H9 (cell line): ENCODE measurements around the gene IL1RAPL2. TPM values are rescaled to one million over a fixed set of nuclear protein-coding genes. Genes with fewer than 3 reads are reported as not detected.

Experiments used
- DNase-seq: peaks from one replicate; pipeline ENCODE4 v3.0.0-alpha.2; 2017
- H2AFZ ChIP-seq: one replicate; pipeline ENCODE4 v1.6.1; 2013; ENCODE audit warnings: mild to moderate bottlenecking, low read length, control low read depth, moderate library complexity
- H2AK5ac ChIP-seq: 2 replicates; pipeline ENCODE4 v1.6.1; 2013; ENCODE audit warnings: low read length, control low read depth, mixed read lengths; ENCODE audit not compliant: insufficient read length
- H2BK120ac ChIP-seq: one replicate; pipeline ENCODE4 v1.6.1; 2013; ENCODE audit warnings: low read depth, mild to moderate bottlenecking, low read length, control low read depth, inconsistent platforms; ENCODE audit not compliant: poor library complexity, severe bottlenecking
- H2BK12ac ChIP-seq: 2 replicates; pipeline ENCODE4 v1.6.1; 2013; ENCODE audit warnings: low read length, control low read depth, mixed read lengths, low read depth; ENCODE audit not compliant: insufficient read length
- H2BK15ac ChIP-seq: 2 replicates; pipeline ENCODE4 v1.6.1; 2013; ENCODE audit warnings: low read depth, low read length, control low read depth
- H2BK20ac ChIP-seq: one replicate; pipeline ENCODE4 v1.6.1; 2013; ENCODE audit warnings: low read depth, mild to moderate bottlenecking, low read length, control low read depth, inconsistent platforms; ENCODE audit not compliant: poor library complexity, severe bottlenecking
- H2BK5ac ChIP-seq: 2 replicates; pipeline ENCODE4 v1.6.1; 2013; ENCODE audit warnings: low read length, control low read depth, mixed read lengths; ENCODE audit not compliant: insufficient read length
- H3K14ac ChIP-seq: 2 replicates; pipeline ENCODE4 v1.6.1; 2013; ENCODE audit warnings: low read length, control low read depth; ENCODE audit not compliant: insufficient read depth
- H3K18ac ChIP-seq: 2 replicates; pipeline ENCODE4 v1.6.1; 2013; ENCODE audit warnings: low read depth, mild to moderate bottlenecking, mixed read lengths, low read length, control low read depth; ENCODE audit not compliant: insufficient read length
- H3K23ac ChIP-seq: 2 replicates; pipeline ENCODE4 v1.6.1; 2013; ENCODE audit warnings: low read length, control low read depth, mixed read lengths, low read depth; ENCODE audit not compliant: insufficient read length
- H3K23me2 ChIP-seq: 2 replicates; pipeline ENCODE4 v1.6.1; 2013; ENCODE audit warnings: low read depth, mild to moderate bottlenecking, mixed read lengths, low read length, control low read depth; ENCODE audit not compliant: insufficient read length, poor library complexity, severe bottlenecking
- H3K27ac ChIP-seq: 2 replicates; pipeline ENCODE4 v1.5.1; 2013; ENCODE audit warnings: low read length, control low read depth, mixed read lengths, low read depth; ENCODE audit not compliant: insufficient read length
- H3K27me3 ChIP-seq: 2 replicates; pipeline ENCODE4 v1.6.1; 2013; ENCODE audit warnings: low read length, control low read depth, inconsistent platforms; ENCODE audit not compliant: insufficient read depth
- H3K4ac ChIP-seq: 2 replicates; pipeline ENCODE4 v1.6.1; 2013; ENCODE audit warnings: low read depth, mild to moderate bottlenecking, control low read depth, inconsistent platforms, low read length, moderate library complexity
- H3K4me1 ChIP-seq: 2 replicates; pipeline ENCODE4 v1.6.1; 2013; ENCODE audit warnings: low read length, control low read depth, inconsistent platforms; ENCODE audit not compliant: insufficient read depth
- H3K4me2 ChIP-seq: 2 replicates; pipeline ENCODE4 v1.6.1; 2013; ENCODE audit warnings: low read length, control low read depth, mixed read lengths; ENCODE audit not compliant: insufficient read length, insufficient read depth
- H3K56ac ChIP-seq: 2 replicates; pipeline ENCODE4 v1.6.1; 2013; ENCODE audit warnings: low read depth, mild to moderate bottlenecking, mixed read lengths, low read length, control low read depth; ENCODE audit not compliant: insufficient read length
- H3K79me1 ChIP-seq: 2 replicates; pipeline ENCODE4 v1.6.1; 2013; ENCODE audit warnings: low read depth, mild to moderate bottlenecking, moderate library complexity, low read length, control low read depth, inconsistent platforms; ENCODE audit not compliant: insufficient read depth, poor library complexity, severe bottlenecking
- H3K79me2 ChIP-seq: 2 replicates; pipeline ENCODE4 v1.6.1; 2013; ENCODE audit warnings: low read length, control low read depth, inconsistent platforms; ENCODE audit not compliant: insufficient read depth
- H3K9ac ChIP-seq: 2 replicates; pipeline ENCODE4 v1.6.1; 2013; ENCODE audit warnings: low read length, control low read depth, mixed read lengths; ENCODE audit not compliant: insufficient read length; ENCODE audit errors: extremely low read depth
- H3K9me3 ChIP-seq: one replicate; pipeline ENCODE4 v1.6.1; 2013; ENCODE audit warnings: low read depth, low read length, inconsistent platforms; ENCODE audit not compliant: control insufficient read depth
- H3T11ph ChIP-seq: one replicate; pipeline ENCODE4 v1.6.1; 2013; ENCODE audit warnings: mild to moderate bottlenecking, low read length, control low read depth, inconsistent platforms
- H4K20me1 ChIP-seq: one replicate; pipeline ENCODE4 v1.6.1; 2013; ENCODE audit not compliant: control insufficient read depth, insufficient read length, insufficient read depth
- H4K5ac ChIP-seq: 2 replicates; pipeline ENCODE4 v1.6.1; 2013; ENCODE audit warnings: low read depth, mild to moderate bottlenecking, mixed read lengths, low read length, control low read depth; ENCODE audit not compliant: insufficient read length
- H4K8ac ChIP-seq: replicated peaks from 2 replicates; pipeline ENCODE4 v1.6.1; 2013; ENCODE audit warnings: low read length, control low read depth, mixed read lengths, low read depth; ENCODE audit not compliant: insufficient read length
- H4K91ac ChIP-seq: 2 replicates; pipeline ENCODE4 v1.6.1; 2013; ENCODE audit warnings: low read depth, mild to moderate bottlenecking, moderate library complexity, mixed read lengths, low read length, control low read depth; ENCODE audit not compliant: insufficient read length
- H3K27ac Mint-ChIP-seq, 3 experiments: 2 replicates in 2 of 3; 3 replicates in 1 of 3; pipeline ENCODE4 v1.8.0; 2020 to 2021; ENCODE audit warnings: mixed read lengths in 3 of 3, mild to moderate bottlenecking in 1 of 3, moderate library complexity in 1 of 3
- H3K27me3 Mint-ChIP-seq: 2 replicates; pipeline ENCODE4 v1.8.0; 2021; ENCODE audit warnings: low read depth, mild to moderate bottlenecking, moderate library complexity, mixed read lengths
- H3K36me3 Mint-ChIP-seq, 3 experiments: 2 replicates in 2 of 3; 3 replicates in 1 of 3; pipeline ENCODE4 v1.8.0; 2020 to 2021; ENCODE audit warnings: low read depth in 3 of 3, mixed read lengths in 3 of 3; ENCODE audit not compliant: insufficient read depth in 1 of 3
- H3K4me1 Mint-ChIP-seq, 2 experiments: 2 replicates each; pipeline ENCODE4 v1.8.0; 2020; ENCODE audit warnings: mixed read lengths in 2 of 2
- H3K4me3 Mint-ChIP-seq, 2 experiments: 2 replicates in 1 of 2; 3 replicates in 1 of 2; pipeline ENCODE4 v1.8.0; 2020 to 2021; ENCODE audit warnings: mild to moderate bottlenecking in 2 of 2, mixed read lengths in 2 of 2, moderate library complexity in 1 of 2
- H3K9me3 Mint-ChIP-seq, 2 experiments: 2 replicates in 1 of 2; 3 replicates in 1 of 2; pipeline ENCODE4 v1.8.0; 2020; ENCODE audit warnings: mild to moderate bottlenecking in 2 of 2, mixed read lengths in 2 of 2, moderate library complexity in 1 of 2
- WGBS: extraction: QIAGEN DNeasy Blood & Tissue Kit; methylation state at CpG from one replicate; pipeline ENCODE4 v1.1.7; 2013; ENCODE audit warnings: missing lambda C conversion rate, low lambda C conversion rate, mixed read lengths; ENCODE audit not compliant: insufficient read length; ENCODE audit errors: extremely low coverage; 5-methylcytosine and 5-hydroxymethylcytosine counted together
- total RNA-seq: library from RNA; stranded (reverse); gene quantifications from 2 replicates; pipeline ENCODE4 v1.2.1, GENCODE V29; 2021
- TF ChIP-seq, protein P1 (sequence below): fragments of 200-600 bp; sonication (generic); conservative IDR thresholded peaks from 3 replicates; pipeline ENCODE4 v1.8.0; 2021; ENCODE audit warnings: antibody characterized with exemption, mild to moderate bottlenecking

The IL1RAPL2 gene
- total RNA-seq, 1 experiment from 2014 or later, result not detected

DNA sequence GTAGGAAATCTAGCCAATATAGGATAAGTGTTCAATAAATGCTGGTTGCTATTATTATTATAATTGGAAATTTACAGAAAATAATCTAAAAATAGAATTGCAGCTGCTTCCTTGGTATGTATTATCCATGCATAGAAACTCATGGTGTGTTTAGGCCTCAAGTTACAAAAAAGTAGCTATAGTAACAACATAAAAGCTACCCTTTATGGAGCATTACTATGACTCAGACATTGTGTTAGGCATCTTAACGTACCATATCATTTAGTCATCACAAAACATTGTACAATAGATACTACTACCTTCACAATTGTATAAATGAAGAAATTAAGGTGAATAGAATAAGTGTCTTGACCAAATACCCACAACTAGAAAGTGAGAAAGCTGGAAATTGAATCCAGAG lies 1129.5 kb downstream of the IL1RAPL2 start:
- H3K9me3 ChIP-seq, result no peaks in the 10 kb centered on the region
- H3K79me1 ChIP-seq, result no peaks in the 10 kb centered on the region
- H3K56ac ChIP-seq, result no peak overlapping the region
- no peaks in the 10 kb centered on the region for H3K27me3 ChIP-seq
- no peak overlapping the region for H4K91ac ChIP-seq
- no peaks in the 10 kb centered on the region for H3K23me2 ChIP-seq
- no peak overlapping the region for H2BK120ac ChIP-seq
- Mint-ChIP-seq H3K4me3 (no peak overlapping the region), H3K36me3 (peaks cover 0 to 2% (median 0%) of the 10 kb centered on the region in 3 experiments; a peak in 1 of 7 replicates), H3K4me1 (peaks cover 7 to 14% of the 10 kb centered on the region in 2 experiments), H3K9me3 (peaks cover 0 to 44% of the 10 kb centered on the region in 2 experiments; a peak in 3 of 5 replicates), H3K27ac (no peak overlapping the region), H3K27me3 (no peaks in the 10 kb centered on the region)
- no peak overlapping the region for H2AK5ac ChIP-seq
- no peak overlapping the region for H2BK15ac ChIP-seq
- no peak overlapping the region for H2BK20ac ChIP-seq
- no peak for DNase-seq
- H3K23ac ChIP-seq, result no peak overlapping the region
- H3K4me1 ChIP-seq, result no peaks in the 10 kb centered on the region; the same call in 1 of the 2 replicates
- no peak overlapping the region for H3K18ac ChIP-seq
- no peak overlapping the region for H4K5ac ChIP-seq
- no peak overlapping the region for H2BK12ac ChIP-seq
- H4K20me1 ChIP-seq, result no peaks in the 10 kb centered on the region
- H3K4me2 ChIP-seq, result no peak overlapping the region
- no peak overlapping the region for H3T11ph ChIP-seq
- no peak overlapping the region for H3K27ac ChIP-seq
- H4K8ac ChIP-seq, result no peak overlapping the region
- no peak overlapping the region for H3K9ac ChIP-seq
- no CpG with 5 or more reads among the region's 1 CpG for WGBS
- H3K4ac ChIP-seq, result no peak overlapping the region
- H2BK5ac ChIP-seq, result no peak overlapping the region
- no peak overlapping the region for H2AFZ ChIP-seq
- H3K14ac ChIP-seq, result no peak overlapping the region
- no peaks in the 10 kb centered on the region for H3K79me2 ChIP-seq
- TF ChIP-seq, protein P1, sequence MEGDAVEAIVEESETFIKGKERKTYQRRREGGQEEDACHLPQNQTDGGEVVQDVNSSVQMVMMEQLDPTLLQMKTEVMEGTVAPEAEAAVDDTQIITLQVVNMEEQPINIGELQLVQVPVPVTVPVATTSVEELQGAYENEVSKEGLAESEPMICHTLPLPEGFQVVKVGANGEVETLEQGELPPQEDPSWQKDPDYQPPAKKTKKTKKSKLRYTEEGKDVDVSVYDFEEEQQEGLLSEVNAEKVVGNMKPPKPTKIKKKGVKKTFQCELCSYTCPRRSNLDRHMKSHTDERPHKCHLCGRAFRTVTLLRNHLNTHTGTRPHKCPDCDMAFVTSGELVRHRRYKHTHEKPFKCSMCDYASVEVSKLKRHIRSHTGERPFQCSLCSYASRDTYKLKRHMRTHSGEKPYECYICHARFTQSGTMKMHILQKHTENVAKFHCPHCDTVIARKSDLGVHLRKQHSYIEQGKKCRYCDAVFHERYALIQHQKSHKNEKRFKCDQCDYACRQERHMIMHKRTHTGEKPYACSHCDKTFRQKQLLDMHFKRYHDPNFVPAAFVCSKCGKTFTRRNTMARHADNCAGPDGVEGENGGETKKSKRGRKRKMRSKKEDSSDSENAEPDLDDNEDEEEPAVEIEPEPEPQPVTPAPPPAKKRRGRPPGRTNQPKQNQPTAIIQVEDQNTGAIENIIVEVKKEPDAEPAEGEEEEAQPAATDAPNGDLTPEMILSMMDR, result no peak
